Activated effector memory CD4-positive, alpha-beta T cell treated with Interleukin-2 at 50 U/mL for 16 hours (primary cell): Measurements from ENCODE around the gene SNED1.

Experiments
- DNase-seq: peaks from one replicate; pipeline ENCODE4 v3.0.0-alpha.2; 2020

SNED1 gene

GRCh38 chr2:241030883-241031282, 32.5 kb downstream of the SNED1 start:
- no peak for DNase-seq

- no peak for DNase-seq
Observed at GRCh38 chr2:241031436-241032165, 33.2 kb downstream of the SNED1 start.

GRCh38 chr2:241033336-241033987, 35.0 kb downstream of the SNED1 start:
- DNase-seq = no peak

- no peak for DNase-seq
Observed at GRCh38 chr2:241033994-241034393, 35.6 kb downstream of the SNED1 start.

GRCh38 chr2:241034490-241035141, 36.2 kb downstream of the SNED1 start:
- no peak for DNase-seq

- DNase-seq = peak; percentile 21
Observed at GRCh38 chr2:241035142-241035817, 36.9 kb downstream of the SNED1 start.

- DNase-seq = no peak
Observed at GRCh38 chr2:241035818-241036396, 37.5 kb downstream of the SNED1 start.

GRCh38 chr2:241036397-241036963, 38.1 kb downstream of the SNED1 start:
- DNase-seq = peak; percentile 54

- peak; percentile 22 for DNase-seq
Observed at GRCh38 chr2:241036964-241037421, 38.6 kb downstream of the SNED1 start.

GRCh38 chr2:241037498-241037897, 39.1 kb downstream of the SNED1 start:
- no peak for DNase-seq

GRCh38 chr2:241038374-241039180, 40.2 kb downstream of the SNED1 start:
- DNase-seq = no peak

GRCh38 chr2:241039416-241039815, 41.0 kb downstream of the SNED1 start:
- no peak for DNase-seq

- no peak for DNase-seq
Observed at GRCh38 chr2:241040081-241040803, 41.8 kb downstream of the SNED1 start.

GRCh38 chr2:241041589-241042158, 43.3 kb downstream of the SNED1 start:
- DNase-seq = no peak

- DNase-seq = no peak
Observed at GRCh38 chr2:241043581-241043980, 45.2 kb downstream of the SNED1 start.

- no peak for DNase-seq
Observed at GRCh38 chr2:241047253-241048010, 49.0 kb downstream of the SNED1 start.

GRCh38 chr2:241048149-241048948, 49.9 kb downstream of the SNED1 start:
- no peak for DNase-seq

- no peak for DNase-seq
Observed at GRCh38 chr2:241048949-241049343, 50.5 kb downstream of the SNED1 start.
